ENCODE results near the gene MORF4L1. TPM values are rescaled to one million over a fixed set of nuclear protein-coding genes. Genes with fewer than 3 reads are reported as not detected.

MORF4L1 gene
- total and polyA plus RNA-seq, 2 donors from 2014 or later = 319 to 325 TPM

- H3K9me3 ChIP-seq (ENCODE audit: control insufficient read depth in 2 of 3, insufficient read depth in 1 of 3, low read length in 3 of 3) = no peaks in the 10 kb centered on the region
- peaks cover 3 to 14% (median 9%) of the 10 kb centered on the region in 3 donors for H3K36me3 ChIP-seq (ENCODE audit: control insufficient read depth in 2 of 3, insufficient read depth in 3 of 3, low read length in 3 of 3)
- H3K27me3 ChIP-seq (ENCODE audit: control insufficient read depth, insufficient read depth, low read length) = no peaks in the 10 kb centered on the region
- TF ChIP-seq CTCF (IDR thresholded peaks at IDR 0.05; ENCODE audit: borderline replicate concordance, extremely low read depth, insufficient read depth) = no peak
- no peak for DNase-seq
- peak overlapping the region in 1 of 2 donors; percentile 54 for H3K27ac ChIP-seq (ENCODE audit: low read depth in 2 of 2, low read length in 2 of 2)
- intact Hi-C loops (cut with DNase I) = no loop called here
- FAIRE-seq = no peak
- peaks cover 0 to 25% (median 0%) of the 10 kb centered on the region in 3 donors for H3K4me1 ChIP-seq (ENCODE audit: control insufficient read depth in 2 of 3, insufficient read depth in 2 of 3, low read depth in 1 of 3, low read length in 3 of 3)
- H3K4me3 ChIP-seq (ENCODE audit: low read length in 3 of 3) = no peak overlapping the region
- no peak overlapping the region for H3K9ac ChIP-seq (ENCODE audit: low read length in 3 of 3)
Observed at GRCh38 chr15:78915341-78916087, 42.8 kb downstream of the MORF4L1 start.

- H3K4me1 ChIP-seq (ENCODE audit: control insufficient read depth in 2 of 3, insufficient read depth in 2 of 3, low read depth in 1 of 3, low read length in 3 of 3) = peaks cover 0 to 25% (median 0%) of the 10 kb centered on the region in 3 donors
- intact Hi-C loops (cut with DNase I) = no loop called here
- FAIRE-seq (no peak), DNase-seq (no peak)
- H3K27ac ChIP-seq (ENCODE audit: low read depth in 2 of 2, low read length in 2 of 2) = peak overlapping the region in 1 of 2 donors; percentile 8
- no peak overlapping the region for H3K4me3 ChIP-seq (ENCODE audit: low read length in 3 of 3)
- H3K36me3 ChIP-seq (ENCODE audit: control insufficient read depth in 2 of 3, insufficient read depth in 3 of 3, low read length in 3 of 3) = peaks cover 3 to 15% (median 4%) of the 10 kb centered on the region in 3 donors
- no peak overlapping the region for H3K9ac ChIP-seq (ENCODE audit: low read length in 3 of 3)
- no peak for TF ChIP-seq CTCF (IDR thresholded peaks at IDR 0.05; ENCODE audit: borderline replicate concordance, extremely low read depth, insufficient read depth)
- H3K27me3 ChIP-seq (ENCODE audit: control insufficient read depth, insufficient read depth, low read length) = no peaks in the 10 kb centered on the region
- no peaks in the 10 kb centered on the region for H3K9me3 ChIP-seq (ENCODE audit: control insufficient read depth in 2 of 3, insufficient read depth in 1 of 3, low read length in 3 of 3)
Observed at GRCh38 chr15:78916088-78916487, 43.4 kb downstream of the MORF4L1 start.

DNA sequence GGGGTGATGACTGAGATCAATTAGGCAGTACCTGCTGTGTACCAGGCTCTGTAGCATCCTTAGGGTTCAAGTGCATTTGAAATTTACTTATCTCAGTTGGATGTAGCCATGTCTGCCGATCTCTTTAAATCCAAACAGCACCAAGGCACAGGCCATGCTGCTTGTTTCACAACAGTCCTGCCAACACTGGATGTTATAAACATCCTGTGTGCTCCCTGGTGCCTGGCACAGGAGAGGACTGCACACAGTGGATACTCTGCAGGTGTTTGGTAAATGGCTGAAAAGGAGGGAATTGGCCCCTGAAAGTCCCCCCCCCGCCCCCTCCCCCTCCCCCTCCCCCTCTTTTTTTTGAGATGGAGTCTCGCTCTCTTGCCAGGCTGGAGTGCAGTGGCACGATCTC is 45.2 kb downstream of the MORF4L1 start:
- TF ChIP-seq CTCF (IDR thresholded peaks at IDR 0.05; ENCODE audit: borderline replicate concordance, extremely low read depth, insufficient read depth) = no peak
- no peak overlapping the region for H3K27ac ChIP-seq (ENCODE audit: low read depth in 2 of 2, low read length in 2 of 2)
- FAIRE-seq (no peak), DNase-seq (no peak)
- peaks cover 0 to 25% (median 0%) of the 10 kb centered on the region in 3 donors for H3K4me1 ChIP-seq (ENCODE audit: control insufficient read depth in 2 of 3, insufficient read depth in 2 of 3, low read depth in 1 of 3, low read length in 3 of 3)
- intact Hi-C loops (cut with DNase I) = no loop called here
- no peak overlapping the region for H3K9ac ChIP-seq (ENCODE audit: low read length in 3 of 3)
- peaks cover 0 to 24% (median 8%) of the 10 kb centered on the region in 3 donors for H3K36me3 ChIP-seq (ENCODE audit: control insufficient read depth in 2 of 3, insufficient read depth in 3 of 3, low read length in 3 of 3)
- H3K9me3 ChIP-seq (ENCODE audit: control insufficient read depth in 2 of 3, insufficient read depth in 1 of 3, low read length in 3 of 3) = no peaks in the 10 kb centered on the region
- H3K27me3 ChIP-seq (ENCODE audit: control insufficient read depth, insufficient read depth, low read length) = no peaks in the 10 kb centered on the region
- H3K4me3 ChIP-seq (ENCODE audit: low read length in 3 of 3) = no peak overlapping the region
